ENCODE results near the gene CDK10.

DNA sequence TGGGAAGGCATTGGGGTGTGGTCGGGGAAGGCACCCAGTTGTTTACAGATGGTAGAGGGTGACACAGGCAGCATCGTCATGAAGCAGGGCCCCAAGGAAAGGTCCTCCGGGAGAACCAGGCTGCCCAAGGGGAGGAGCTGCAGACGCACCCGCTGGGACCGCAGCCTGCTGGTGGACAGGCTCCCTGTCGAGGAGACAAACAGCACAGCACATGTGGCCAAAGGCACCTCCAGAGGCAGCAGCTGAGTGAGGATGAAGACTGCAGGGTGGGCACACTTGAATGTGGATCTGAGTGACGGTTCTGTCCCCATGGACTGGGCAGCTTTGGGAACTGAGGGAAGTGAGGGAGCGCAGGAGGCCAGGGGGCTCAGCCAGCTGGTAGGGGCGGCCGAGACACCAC is 41.4 kb upstream of the CDK10 start:
- TF ChIP-seq, protein P1, sequence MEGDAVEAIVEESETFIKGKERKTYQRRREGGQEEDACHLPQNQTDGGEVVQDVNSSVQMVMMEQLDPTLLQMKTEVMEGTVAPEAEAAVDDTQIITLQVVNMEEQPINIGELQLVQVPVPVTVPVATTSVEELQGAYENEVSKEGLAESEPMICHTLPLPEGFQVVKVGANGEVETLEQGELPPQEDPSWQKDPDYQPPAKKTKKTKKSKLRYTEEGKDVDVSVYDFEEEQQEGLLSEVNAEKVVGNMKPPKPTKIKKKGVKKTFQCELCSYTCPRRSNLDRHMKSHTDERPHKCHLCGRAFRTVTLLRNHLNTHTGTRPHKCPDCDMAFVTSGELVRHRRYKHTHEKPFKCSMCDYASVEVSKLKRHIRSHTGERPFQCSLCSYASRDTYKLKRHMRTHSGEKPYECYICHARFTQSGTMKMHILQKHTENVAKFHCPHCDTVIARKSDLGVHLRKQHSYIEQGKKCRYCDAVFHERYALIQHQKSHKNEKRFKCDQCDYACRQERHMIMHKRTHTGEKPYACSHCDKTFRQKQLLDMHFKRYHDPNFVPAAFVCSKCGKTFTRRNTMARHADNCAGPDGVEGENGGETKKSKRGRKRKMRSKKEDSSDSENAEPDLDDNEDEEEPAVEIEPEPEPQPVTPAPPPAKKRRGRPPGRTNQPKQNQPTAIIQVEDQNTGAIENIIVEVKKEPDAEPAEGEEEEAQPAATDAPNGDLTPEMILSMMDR (IDR thresholded peaks at IDR 0.05 in 2 of 3, conservative IDR thresholded peaks at IDR 0.05 in 1 of 3; ENCODE audit: control insufficient read depth in 2 of 3, extremely low read depth in 1 of 3, insufficient read depth in 1 of 3, low read depth in 3 of 3, low read length in 3 of 3): no peak
- no peak for TF ChIP-seq SIN3A (IDR thresholded peaks at IDR 0.05; ENCODE audit: low read depth, low read length)
- TF ChIP-seq NFYB (IDR thresholded peaks at IDR 0.05; ENCODE audit: insufficient read depth, low read depth, low read length): no peak
- peak; percentile 35; the same call in 1 of the 2 replicates for TF ChIP-seq POLR2A (IDR thresholded peaks at IDR 0.05; ENCODE audit: low read depth, low read length)
- no peak for TF ChIP-seq KDM1A (IDR thresholded peaks at IDR 0.05; ENCODE audit: borderline replicate concordance)
- TF ChIP-seq, protein P2, sequence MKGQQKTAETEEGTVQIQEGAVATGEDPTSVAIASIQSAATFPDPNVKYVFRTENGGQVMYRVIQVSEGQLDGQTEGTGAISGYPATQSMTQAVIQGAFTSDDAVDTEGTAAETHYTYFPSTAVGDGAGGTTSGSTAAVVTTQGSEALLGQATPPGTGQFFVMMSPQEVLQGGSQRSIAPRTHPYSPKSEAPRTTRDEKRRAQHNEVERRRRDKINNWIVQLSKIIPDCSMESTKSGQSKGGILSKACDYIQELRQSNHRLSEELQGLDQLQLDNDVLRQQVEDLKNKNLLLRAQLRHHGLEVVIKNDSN (IDR thresholded peaks at IDR 0.05; ENCODE audit: borderline replicate concordance, extremely low read length, insufficient read depth, low read depth, low read length): no peak
- no peak for TF ChIP-seq POLR2AphosphoS5 (IDR thresholded peaks at IDR 0.05; ENCODE audit: low read length)
- no peak for TF ChIP-seq ATF7 (IDR thresholded peaks at IDR 0.05; ENCODE audit: low read depth)
- TF ChIP-seq YY1 (IDR thresholded peaks at IDR 0.05; ENCODE audit: low read depth, low read length): no peak
